GM11168 (cell line): ENCODE results near the gene APIP.

Experiments used
- in situ Hi-C: fragments of 300-500 bp; cut with MboI; formaldehyde crosslinking; loops from one replicate; pipeline ENCODE4 v1.12.0; 2022; ENCODE audit warnings: low sequenced_read_pairs; ENCODE audit not compliant: unreplicated experiment

APIP gene

GRCh38 chr11:34928268-34928959 is 12.2 kb upstream of the APIP start:
- in situ Hi-C loops: loop anchor here (10.0 kb wide), 1 partner anchor 306 kb away; no protein-coding TSS in a partner anchor

- in situ Hi-C loops: loop anchor here (10.0 kb wide), 1 partner anchor 308 kb away; no protein-coding TSS in a partner anchor
These were observed 10.6 kb upstream of the APIP start for GRCh38 chr11:34926831-34927132.

GRCh38 chr11:34926101-34926830 is 10.1 kb upstream of the APIP start:
- in situ Hi-C loops: loop anchor here (10.0 kb wide), 1 partner anchor 309 kb away; no protein-coding TSS in a partner anchor

GRCh38 chr11:34924714-34925113 is 8.5 kb upstream of the APIP start:
- in situ Hi-C loops: loop anchor here (10.0 kb wide), 1 partner anchor 310 kb away; no protein-coding TSS in a partner anchor

- in situ Hi-C loops: loop anchor here (10.0 kb wide), 1 partner anchor 314 kb away; no protein-coding TSS in a partner anchor
These were observed 5.0 kb upstream of the APIP start for GRCh38 chr11:34921156-34921555.

GRCh38 chr11:34916843-34917770 is 928 bp upstream of the APIP start:
- in situ Hi-C loops: loop anchor here (10.0 kb wide), 1 partner anchor 468 kb away; no protein-coding TSS in a partner anchor

GRCh38 chr11:34915136-34916014 is 804 bp downstream of the APIP start:
- in situ Hi-C loops: loop anchor here (10.0 kb wide), 1 partner anchor 469 kb away; no protein-coding TSS in a partner anchor

GRCh38 chr11:34913556-34913955 is 2.6 kb downstream of the APIP start:
- in situ Hi-C loops: loop anchor here (10.0 kb wide), 1 partner anchor 471 kb away; no protein-coding TSS in a partner anchor

- in situ Hi-C loops: loop anchor here (10.0 kb wide), 1 partner anchor 473 kb away; no protein-coding TSS in a partner anchor
These were observed 4.5 kb downstream of the APIP start for GRCh38 chr11:34911676-34912075.

- in situ Hi-C loops: loop anchor here (10.0 kb wide), 1 partner anchor 474 kb away; no protein-coding TSS in a partner anchor
These were observed 5.4 kb downstream of the APIP start for GRCh38 chr11:34910817-34911216.

- in situ Hi-C loops: loop anchor here (10.0 kb wide), 1 partner anchor 475 kb away; no protein-coding TSS in a partner anchor
These were observed 6.2 kb downstream of the APIP start for GRCh38 chr11:34909955-34910354.

- in situ Hi-C loops: no loop called here
These were observed 6.8 kb downstream of the APIP start for GRCh38 chr11:34909415-34909814.

- in situ Hi-C loops: no loop called here
These were observed 8.1 kb downstream of the APIP start for GRCh38 chr11:34907934-34908593.

- in situ Hi-C loops: no loop called here
These were observed 10.5 kb downstream of the APIP start for GRCh38 chr11:34905666-34906065.

GRCh38 chr11:34904421-34904955 is 11.7 kb downstream of the APIP start:
- in situ Hi-C loops: no loop called here

GRCh38 chr11:34899633-34900016 is 16.6 kb downstream of the APIP start:
- in situ Hi-C loops: loop anchor here (10.0 kb wide), 1 partner anchor 315 kb away; no protein-coding TSS in a partner anchor

GRCh38 chr11:34898474-34898873 is 17.7 kb downstream of the APIP start:
- in situ Hi-C loops: loop anchor here (10.0 kb wide), 1 partner anchor 314 kb away; no protein-coding TSS in a partner anchor
